H4 (cell line): Measurements from ENCODE around the gene RABEP1. TPM values are rescaled to one million over a fixed set of nuclear protein-coding genes. Genes with fewer than 3 reads are reported as not detected.

Experiments
- DNase-seq: peaks from one replicate; pipeline ENCODE4 v3.0.0-alpha.2; 2015; ENCODE audit warnings: low spot score
- total RNA-seq: library from RNA; depleted of rRNA; stranded (reverse); fragments of >200 nt; shearing (Covaris generic); gene quantifications from 2 replicates; pipeline ENCODE4 v1.2.3, GENCODE V29; 2014

Gene RABEP1
- total RNA-seq, 1 experiment from 2014 or later: 22.6 TPM

DNA sequence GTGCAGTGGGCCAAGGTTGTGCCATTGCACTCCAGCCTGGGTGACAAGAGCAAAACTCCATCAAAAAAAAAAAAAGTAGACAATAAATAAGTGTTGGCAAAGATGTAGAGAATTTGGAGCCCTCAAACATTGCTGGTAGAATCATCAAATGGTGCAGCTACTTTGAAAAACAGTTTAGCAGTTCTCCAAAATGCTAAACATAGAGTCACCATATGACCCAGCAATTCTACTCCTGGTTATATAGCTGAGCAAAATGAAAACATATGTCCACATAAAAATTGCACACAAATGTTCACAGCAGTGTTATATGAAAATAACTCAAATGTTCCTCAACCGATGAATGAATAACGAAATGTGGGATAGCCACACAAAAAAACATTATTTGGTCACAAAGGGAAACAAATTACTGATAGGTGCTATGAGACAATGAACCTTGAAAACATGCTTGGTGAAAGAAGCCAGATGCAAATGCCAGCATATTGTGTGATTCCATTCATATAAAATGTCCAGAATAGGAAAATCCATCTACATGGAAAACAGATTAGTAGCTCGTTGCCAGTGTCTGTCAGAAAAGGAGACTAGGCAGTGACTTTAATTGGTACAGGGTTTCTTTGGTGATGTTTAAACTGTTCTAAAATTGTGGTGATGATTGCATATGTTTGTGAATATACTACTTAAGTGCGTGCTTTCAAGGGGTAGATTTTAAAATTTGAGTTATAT lies 12.7 kb upstream of the RABEP1 start:
- no peak for DNase-seq

GRCh38 chr17:5272322-5272721 lies 9.8 kb upstream of the RABEP1 start:
- no peak for DNase-seq

DNA sequence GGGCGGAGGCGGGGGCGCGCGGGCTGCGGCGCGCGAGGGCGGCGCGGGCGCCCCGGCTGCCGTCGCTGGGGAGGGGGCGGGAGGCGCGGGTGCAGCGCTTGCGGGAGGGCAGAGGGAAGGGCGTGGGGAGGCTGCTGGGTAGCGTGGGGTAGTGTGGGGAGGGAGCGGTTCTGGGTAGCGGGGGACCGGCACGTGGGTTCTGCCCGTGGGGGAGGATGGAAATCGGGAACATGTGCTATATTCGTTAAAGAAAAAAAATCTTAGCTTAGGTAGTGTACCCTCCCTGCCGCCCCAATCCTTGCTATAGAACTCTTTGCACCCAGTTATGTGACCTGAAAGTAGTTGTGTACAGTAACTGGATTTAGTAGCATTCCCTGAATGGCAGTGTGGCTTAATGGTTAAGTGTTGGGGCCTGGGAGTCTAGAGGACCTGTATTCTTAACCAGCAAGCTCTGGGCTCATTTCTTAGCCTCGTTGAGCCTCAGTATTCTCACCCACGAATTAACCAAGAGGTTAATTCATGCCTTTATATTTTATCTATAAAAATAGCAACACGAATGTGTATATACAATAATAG lies 646 bp downstream of the RABEP1 start:
- no peak for DNase-seq

- DNase-seq: no peak
These were observed 1.7 kb downstream of the RABEP1 start for GRCh38 chr17:5283571-5284315.

GRCh38 chr17:5284681-5285080 lies 2.6 kb downstream of the RABEP1 start:
- DNase-seq: no peak

- DNase-seq: no peak
These were observed 4.8 kb downstream of the RABEP1 start for GRCh38 chr17:5286846-5287245.

GRCh38 chr17:5291683-5292350 lies 9.7 kb downstream of the RABEP1 start:
- no peak for DNase-seq

DNA sequence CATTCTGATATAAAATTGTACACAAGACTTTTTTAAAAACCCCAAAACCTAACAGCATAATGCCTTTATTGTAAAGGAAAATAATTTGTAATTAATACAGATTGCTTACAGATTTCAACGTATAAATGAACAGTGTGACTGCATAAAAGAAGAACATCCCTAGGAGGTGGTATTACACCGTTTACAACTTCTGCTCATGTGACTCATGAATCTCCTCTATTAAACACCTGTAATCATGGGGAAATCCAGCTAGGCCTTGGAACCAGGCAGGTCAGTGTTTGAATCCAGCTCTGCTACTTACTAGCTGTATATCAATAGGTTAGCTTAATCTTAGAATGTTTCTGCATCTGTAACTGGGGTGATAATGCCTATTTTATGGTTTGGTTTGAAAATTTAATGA lies 15.2 kb downstream of the RABEP1 start:
- no peak for DNase-seq

- DNase-seq: no peak
These were observed 17.3 kb downstream of the RABEP1 start for GRCh38 chr17:5299383-5299782.

DNA sequence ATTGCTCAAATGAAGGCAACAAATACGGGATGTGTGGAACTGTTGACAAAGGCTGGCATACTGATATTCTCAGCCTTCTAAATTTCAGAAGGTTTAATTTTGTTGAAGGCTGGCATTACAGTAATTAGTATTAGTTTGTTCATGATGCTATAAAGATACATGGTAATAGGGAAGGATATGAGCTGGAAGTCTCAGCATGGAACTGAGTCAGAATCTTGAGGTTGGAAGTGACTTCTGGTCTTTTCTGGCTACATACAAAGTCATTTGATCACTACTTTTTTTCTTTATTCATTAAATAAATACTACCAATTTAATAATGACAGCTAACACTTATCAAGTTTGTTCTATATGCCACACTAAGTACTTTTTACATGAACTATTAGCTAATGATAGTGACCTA lies 22.6 kb downstream of the RABEP1 start:
- no peak for DNase-seq

DNA sequence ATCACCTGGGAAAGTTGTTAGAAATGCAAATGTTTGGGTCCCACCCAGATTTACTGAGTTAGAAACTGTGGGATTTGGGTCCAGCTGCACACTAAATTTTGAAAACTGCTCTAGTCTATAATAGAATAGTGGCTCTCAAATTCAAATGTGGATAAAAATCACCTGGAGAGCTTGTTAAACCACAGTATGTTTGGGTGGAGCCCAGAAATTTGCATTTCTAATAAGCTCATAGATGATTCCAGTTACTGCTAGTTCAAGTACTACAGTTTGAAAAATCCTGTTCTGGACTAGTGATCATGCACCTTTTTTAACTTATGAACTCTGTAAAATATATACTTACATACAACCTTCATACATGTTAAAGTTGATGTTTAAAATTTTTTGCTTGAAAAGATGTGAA lies 27.8 kb downstream of the RABEP1 start:
- no peak for DNase-seq

DNA sequence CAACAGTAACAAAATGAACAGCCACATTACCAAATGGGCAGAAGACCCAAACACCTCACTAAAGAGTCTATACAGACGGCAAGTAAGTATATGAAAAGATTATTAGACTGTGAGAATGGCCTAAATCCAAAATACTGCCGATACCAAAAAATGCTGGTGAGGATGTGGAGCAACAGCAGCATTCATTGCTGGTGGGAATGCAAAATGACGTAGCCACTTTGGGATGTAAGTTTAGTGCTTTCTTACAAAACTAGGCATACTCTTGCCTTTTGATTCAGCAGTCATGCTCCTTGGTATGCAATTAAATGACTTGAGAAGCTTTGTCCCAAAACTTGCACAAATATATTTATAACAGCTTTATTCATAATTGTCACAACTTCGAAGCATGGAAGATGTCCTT lies 43.8 kb downstream of the RABEP1 start:
- DNase-seq: no peak

DNA sequence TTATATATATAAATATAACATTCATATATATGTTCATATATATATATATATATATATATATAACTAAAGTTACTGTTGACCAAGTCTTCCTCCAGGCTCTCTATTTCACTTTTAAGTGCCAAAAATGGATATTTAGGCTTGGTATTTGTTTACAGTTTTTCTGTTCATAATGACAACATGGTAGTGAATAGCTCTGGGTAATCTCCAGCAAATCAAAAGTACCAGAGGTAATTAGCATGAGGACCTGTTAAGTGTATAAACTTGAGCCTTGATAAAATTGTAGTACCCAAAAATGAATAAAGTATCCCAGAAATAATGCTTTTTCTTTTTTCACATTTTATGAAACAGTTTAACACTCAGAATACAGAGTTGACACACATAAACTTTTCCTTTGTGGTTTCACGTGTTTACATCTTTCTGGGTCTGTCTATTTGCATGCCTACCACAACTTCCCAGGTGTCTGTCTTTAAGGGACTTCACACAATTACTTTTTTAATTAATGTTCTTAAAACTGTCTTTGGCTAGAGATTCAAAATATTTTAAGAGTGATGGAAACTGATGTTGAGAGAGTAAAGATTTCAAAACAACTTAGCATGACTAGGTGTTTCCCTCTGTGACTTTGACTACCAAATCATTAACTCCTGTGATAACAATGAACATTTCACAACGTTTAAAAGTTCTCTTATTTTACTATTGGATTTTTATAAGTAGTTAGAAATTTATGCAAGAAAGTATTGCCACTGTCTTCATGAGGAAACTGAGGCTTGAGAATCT lies 47.9 kb downstream of the RABEP1 start:
- no peak for DNase-seq

DNA sequence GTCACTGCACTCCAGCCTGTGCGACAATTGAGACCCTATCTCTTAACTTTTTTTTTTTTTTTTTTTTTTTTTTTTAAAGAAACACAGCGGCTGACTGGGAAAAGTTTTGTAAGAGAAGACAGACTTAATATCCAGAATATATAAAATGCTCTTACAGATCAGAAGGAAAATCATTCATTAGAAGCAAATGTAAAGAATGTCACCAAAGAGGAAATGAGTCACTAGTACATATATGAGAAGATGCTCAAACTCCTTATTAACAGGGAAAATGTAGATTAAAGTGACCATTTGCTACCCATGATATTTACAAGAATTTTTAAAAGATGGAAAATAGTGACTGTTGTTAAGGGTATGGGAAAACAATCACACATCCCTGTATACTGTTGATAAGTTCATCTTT lies 48.9 kb downstream of the RABEP1 start:
- no peak for DNase-seq

DNA sequence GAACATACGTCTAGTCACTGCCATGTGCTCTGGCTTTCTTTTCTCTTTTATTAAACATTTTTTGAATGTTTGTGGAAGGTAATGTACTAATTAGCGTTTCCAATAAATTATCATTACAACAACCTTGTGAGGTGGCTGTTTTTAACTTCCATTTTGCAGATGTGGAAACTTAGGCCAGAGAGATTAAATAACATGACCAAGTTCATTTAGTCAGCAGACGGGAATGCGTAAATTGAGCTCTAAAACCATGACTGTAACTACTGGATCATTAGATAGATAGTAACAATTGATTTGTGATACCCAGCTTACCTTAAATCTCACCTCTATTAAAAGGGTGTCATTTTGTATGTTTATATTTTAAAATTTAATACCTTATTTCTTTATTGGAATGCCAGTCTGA lies 49.4 kb downstream of the RABEP1 start:
- no peak for DNase-seq

- DNase-seq: no peak
These were observed 62.8 kb downstream of the RABEP1 start for GRCh38 chr17:5344914-5345313.

GRCh38 chr17:5352681-5353289 lies 70.7 kb downstream of the RABEP1 start:
- DNase-seq: no peak

DNA sequence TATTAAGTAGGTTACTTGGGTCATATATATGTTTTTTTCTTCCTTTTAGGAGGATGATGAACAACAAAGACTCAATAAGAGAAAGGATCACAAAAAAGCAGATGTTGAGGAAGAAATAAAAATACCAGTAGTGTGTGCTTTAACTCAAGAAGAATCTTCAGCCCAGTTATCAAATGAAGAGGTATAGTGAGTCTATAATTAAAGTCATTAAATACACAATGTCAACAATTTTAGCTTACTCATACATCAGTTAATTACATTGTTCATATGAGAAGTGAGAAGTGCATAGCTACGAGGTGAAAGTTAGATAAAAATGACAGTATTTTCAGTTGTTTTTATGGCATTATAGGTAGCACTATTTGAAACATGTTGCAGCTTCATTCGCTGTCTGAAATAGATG lies 72.2 kb downstream of the RABEP1 start:
- no peak for DNase-seq

DNA sequence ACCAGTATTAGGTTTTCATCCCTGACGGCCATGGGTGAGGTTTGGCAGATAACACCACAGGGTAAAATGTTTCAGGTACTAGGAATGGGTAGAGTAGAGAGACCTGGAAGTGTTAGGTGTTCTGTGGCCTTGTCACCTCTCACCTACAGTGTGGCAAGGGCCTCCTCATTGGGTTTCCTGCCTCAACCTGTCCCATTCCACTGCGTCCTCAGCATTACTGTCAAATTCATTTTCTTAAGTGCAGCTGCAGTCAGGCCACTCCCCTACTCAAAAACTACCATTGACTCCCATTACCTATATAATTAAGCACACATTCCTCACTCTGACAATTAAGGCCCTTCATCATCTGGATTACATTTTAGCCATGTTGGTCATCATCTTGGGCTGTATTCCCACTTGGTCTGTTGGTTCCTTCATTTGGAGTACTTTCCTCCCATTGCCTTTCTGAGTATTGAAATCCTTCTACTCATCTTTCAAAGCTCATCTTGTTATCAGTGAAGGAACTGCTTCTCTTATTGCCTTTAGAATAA lies 72.9 kb downstream of the RABEP1 start:
- DNase-seq: no peak

DNA sequence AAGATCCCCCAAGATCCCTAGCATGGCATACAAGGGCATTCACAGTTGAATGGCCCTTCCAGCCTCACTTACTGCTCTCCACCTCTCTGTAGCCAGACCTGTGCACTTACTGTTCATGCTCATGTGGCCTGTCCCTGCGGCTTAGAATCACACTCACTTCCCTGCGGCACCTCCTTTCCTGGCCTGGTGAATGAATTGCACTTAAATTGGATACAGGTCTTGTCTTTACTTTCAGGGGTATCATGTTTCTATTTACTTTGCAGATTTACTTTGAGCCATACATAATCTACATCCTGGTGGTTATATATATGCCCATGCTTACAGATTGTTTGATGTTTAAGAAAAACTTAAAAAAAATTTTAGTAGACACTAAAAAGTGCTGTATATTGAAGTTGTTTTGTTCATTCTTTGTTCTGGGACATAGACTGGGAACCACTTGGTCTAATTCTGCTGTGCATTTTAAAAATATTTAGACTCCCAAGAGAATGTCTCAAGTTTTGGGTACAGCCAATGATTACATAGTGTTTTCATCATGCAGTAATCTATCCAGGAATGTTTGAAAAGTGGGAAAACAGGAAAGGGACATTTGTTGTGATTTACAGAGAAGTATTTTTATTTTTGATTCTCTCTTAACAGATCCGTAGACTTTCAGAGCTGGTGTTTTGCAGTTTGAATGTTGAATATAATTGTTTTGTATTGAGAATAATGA lies 73.5 kb downstream of the RABEP1 start:
- DNase-seq: no peak
